RWPE2 (cell line): ENCODE data around the gene AKAP8L.
"Not testable (repeated sequence)": the region's sequence is repeated elsewhere in the genome, so short reads cannot be mapped to it uniquely, and the experiment has no call there.

Experiments
- ATAC-seq: fragments of 200-7000 bp; cut with Tn5 transposase; 3 replicates; pipeline ENCODE4 v1.9.1; 2021; ENCODE audit warnings: low read depth
- DNase-seq: peaks from one replicate; pipeline ENCODE4 v3.0.0-alpha.2; 2020; ENCODE audit warnings: low spot score
- H3K27ac ChIP-seq: fragments of 450-650 bp; 2 replicates; pipeline ENCODE4 v1.5.1; 2017; ENCODE audit warnings: mild to moderate bottlenecking; ENCODE audit not compliant: poor library complexity, severe bottlenecking
- H3K27me3 ChIP-seq: fragments of 250-450 bp; sonication (Bioruptor Pico); 2 replicates; pipeline ENCODE4 v1.5.1; 2021; ENCODE audit warnings: mild to moderate bottlenecking, moderate library complexity; ENCODE audit not compliant: insufficient read depth, poor library complexity, severe bottlenecking
- H3K36me3 ChIP-seq: fragments of 250-450 bp; sonication (Bioruptor Pico); 2 replicates; pipeline ENCODE4 v1.5.1; 2020; ENCODE audit warnings: low read depth, mild to moderate bottlenecking, moderate library complexity
- H3K4me1 ChIP-seq: fragments of 250-450 bp; sonication (Bioruptor Pico); 2 replicates; pipeline ENCODE4 v1.5.1; 2021; ENCODE audit warnings: mild to moderate bottlenecking, moderate library complexity; ENCODE audit not compliant: insufficient read depth, poor library complexity, severe bottlenecking
- H3K4me3 ChIP-seq: fragments of 250-450 bp; sonication (Bioruptor Pico); 2 replicates; pipeline ENCODE4 v1.5.1; 2021; ENCODE audit warnings: mild to moderate bottlenecking, moderate library complexity; ENCODE audit not compliant: severe bottlenecking
- H3K9me3 ChIP-seq: fragments of 250-450 bp; sonication (Bioruptor Pico); 2 replicates; pipeline ENCODE4 v1.5.1; 2021; ENCODE audit warnings: mild to moderate bottlenecking, moderate library complexity; ENCODE audit not compliant: severe bottlenecking
- CTCF ChIP-seq: fragments of 450-650 bp; IDR thresholded peaks from one replicate; pipeline ENCODE4 v1.5.1; 2017; ENCODE audit warnings: mild to moderate bottlenecking, moderate library complexity; ENCODE audit not compliant: poor library complexity, severe bottlenecking

Gene AKAP8L

GRCh38 chr19:15397236-15397635, 21.6 kb downstream of the AKAP8L start:
- Histone ChIP-seq H3K36me3 (peaks cover 77% of the 10 kb centered on the region), H3K27me3 (no peaks in the 10 kb centered on the region), H3K9me3 (no peaks in the 10 kb centered on the region), H3K27ac (no peak overlapping the region), H3K4me1 (no peaks in the 10 kb centered on the region), H3K4me3 (no peak overlapping the region)
- DNase-seq (no peak), ATAC-seq (no peak)
- no peak for TF ChIP-seq CTCF

- H3K36me3 ChIP-seq, result peaks cover 81% of the 10 kb centered on the region
Measured at GRCh38 chr19:15396436-15396835, 22.4 kb downstream of the AKAP8L start.

GRCh38 chr19:15395251-15395650, 23.5 kb downstream of the AKAP8L start:
- H3K36me3 ChIP-seq, result peaks cover 77% of the 10 kb centered on the region
- H3K27me3 ChIP-seq, H3K4me3 ChIP-seq, H3K9me3 ChIP-seq, H3K4me1 ChIP-seq, H3K27ac ChIP-seq, DNase-seq, ATAC-seq: not testable (repeated sequence)

More at GRCh38 chr19:15396436-15396835, 22.4 kb downstream of the AKAP8L start:
- Histone ChIP-seq H3K4me1 (no peaks in the 10 kb centered on the region), H3K4me3 (no peak overlapping the region), H3K27me3 (no peaks in the 10 kb centered on the region), H3K27ac (no peak overlapping the region), H3K9me3 (no peaks in the 10 kb centered on the region)
- no peak for TF ChIP-seq CTCF
- no peak for DNase-seq
- ATAC-seq, result no peak

GRCh38 chr19:15394426-15394825, 24.4 kb downstream of the AKAP8L start:
- Histone ChIP-seq H3K27me3 (no peaks in the 10 kb centered on the region), H3K36me3 (peaks cover 73% of the 10 kb centered on the region), H3K9me3 (no peaks in the 10 kb centered on the region), H3K27ac (no peak overlapping the region), H3K4me1 (no peaks in the 10 kb centered on the region), H3K4me3 (no peak overlapping the region)
- ATAC-seq (no peak), DNase-seq (no peak)
- TF ChIP-seq CTCF, result no peak

GRCh38 chr19:15393963-15394362, 24.8 kb downstream of the AKAP8L start:
- H3K4me1 ChIP-seq, result no peaks in the 10 kb centered on the region
- H3K4me3 ChIP-seq, result no peak overlapping the region
- ATAC-seq (no peak), DNase-seq (no peak)
- no peak overlapping the region for H3K27ac ChIP-seq
- no peaks in the 10 kb centered on the region for H3K9me3 ChIP-seq
- no peak for TF ChIP-seq CTCF
- peaks cover 69% of the 10 kb centered on the region for H3K36me3 ChIP-seq
- no peaks in the 10 kb centered on the region for H3K27me3 ChIP-seq
